Natural killer cell (primary cell): Measurements from ENCODE around the gene ZNF597. TPM values are rescaled to one million over a fixed set of nuclear protein-coding genes. Genes with fewer than 3 reads are reported as not detected.
A peak's percentile ranks its signal among the peaks of the same experiment; 100 is the strongest.

Experiments
- ATAC-seq, 3 donors: fragments of 150-1000 bp in 2 of 3; fragments of 200-7000 bp in 1 of 3; cut with Tn5 transposase; 1 replicate in 1 of 3; 2 replicates in 2 of 3; pipeline ENCODE4 v1.10.0; 2021; ENCODE audit warnings: mild to moderate bottlenecking in 2 of 3, moderate library complexity in 2 of 3
- DNase-seq, 2 donors: peaks; one replicate each; pipeline versions ENCODE4 v3.0.0 to v3.0.0-alpha.2; 2013 to 2021; ENCODE audit warnings: mixed read lengths in 1 of 2
- H3K27ac ChIP-seq: one replicate; pipeline ENCODE4 v1.5.1; 2013; ENCODE audit warnings: mild to moderate bottlenecking, low read length
- H3K27me3 ChIP-seq: one replicate; pipeline ENCODE4 v1.6.1; 2013; ENCODE audit warnings: low read length; ENCODE audit not compliant: control insufficient read depth, insufficient read depth
- H3K36me3 ChIP-seq: one replicate; pipeline ENCODE4 v1.6.1; 2013; ENCODE audit warnings: low read length; ENCODE audit not compliant: control insufficient read depth, insufficient read depth
- H3K4me1 ChIP-seq: one replicate; pipeline ENCODE4 v1.6.1; 2013; ENCODE audit warnings: low read length; ENCODE audit not compliant: control insufficient read depth, insufficient read depth
- H3K4me3 ChIP-seq: one replicate; pipeline ENCODE4 v1.5.1; 2013; ENCODE audit warnings: low read length
- H3K9me3 ChIP-seq: one replicate; pipeline ENCODE4 v1.6.1; 2013; ENCODE audit warnings: low read length; ENCODE audit not compliant: control insufficient read depth, insufficient read depth
- H3K27ac Mint-ChIP-seq, 2 donors: one replicate each; pipeline ENCODE4 v1.8.0; 2022; ENCODE audit warnings: mild to moderate bottlenecking in 2 of 2, mixed read lengths in 2 of 2, moderate library complexity in 1 of 2
- H3K27me3 Mint-ChIP-seq, 2 donors: one replicate each; pipeline ENCODE4 v1.8.0; 2022; ENCODE audit warnings: low read depth in 2 of 2, mixed read lengths in 2 of 2
- H3K36me3 Mint-ChIP-seq: one replicate; pipeline ENCODE4 v1.8.0; 2022; ENCODE audit warnings: mixed read lengths
- H3K4me1 Mint-ChIP-seq, 2 donors: one replicate each; pipeline ENCODE4 v1.8.0; 2022; ENCODE audit warnings: mixed read lengths in 2 of 2
- H3K4me3 Mint-ChIP-seq: one replicate; pipeline ENCODE4 v1.8.0; 2022; ENCODE audit warnings: mild to moderate bottlenecking, moderate library complexity, mixed read lengths
- H3K9me3 Mint-ChIP-seq, 2 donors: one replicate each; pipeline ENCODE4 v1.8.0; 2022; ENCODE audit warnings: mixed read lengths in 2 of 2
- WGBS: methylation state at CpG from one replicate; pipeline ENCODE4 v1.1.7; 2013; ENCODE audit warnings: missing lambda C conversion rate; ENCODE audit not compliant: insufficient coverage; 5-methylcytosine and 5-hydroxymethylcytosine counted together
- intact Hi-C: fragments of 100-400 bp; cut with micrococcal nuclease; formaldehyde crosslinking; loops from one replicate; pipeline ENCODE4 v1.14.2; 2022
- total RNA-seq, 4 donors: library from RNA; stranded (reverse); fragments of 120-200 nt in 1 of 4; gene quantifications; one replicate each; pipeline versions ENCODE4 v1.2.3 to v1.2.4, GENCODE V29; 2013 to 2022
- TF ChIP-seq, protein P1 (sequence below): fragments of 200-600 bp; IDR thresholded peaks from one replicate; pipeline ENCODE4 v1.8.0; 2022; ENCODE audit warnings: antibody characterized with exemption

Gene ZNF597
- total RNA-seq, 3 donors from 2014 or later (not counting 1 experiment from before 2014, with no cell fraction given) = 1.8 to 3.5 (median 2.8) TPM

DNA sequence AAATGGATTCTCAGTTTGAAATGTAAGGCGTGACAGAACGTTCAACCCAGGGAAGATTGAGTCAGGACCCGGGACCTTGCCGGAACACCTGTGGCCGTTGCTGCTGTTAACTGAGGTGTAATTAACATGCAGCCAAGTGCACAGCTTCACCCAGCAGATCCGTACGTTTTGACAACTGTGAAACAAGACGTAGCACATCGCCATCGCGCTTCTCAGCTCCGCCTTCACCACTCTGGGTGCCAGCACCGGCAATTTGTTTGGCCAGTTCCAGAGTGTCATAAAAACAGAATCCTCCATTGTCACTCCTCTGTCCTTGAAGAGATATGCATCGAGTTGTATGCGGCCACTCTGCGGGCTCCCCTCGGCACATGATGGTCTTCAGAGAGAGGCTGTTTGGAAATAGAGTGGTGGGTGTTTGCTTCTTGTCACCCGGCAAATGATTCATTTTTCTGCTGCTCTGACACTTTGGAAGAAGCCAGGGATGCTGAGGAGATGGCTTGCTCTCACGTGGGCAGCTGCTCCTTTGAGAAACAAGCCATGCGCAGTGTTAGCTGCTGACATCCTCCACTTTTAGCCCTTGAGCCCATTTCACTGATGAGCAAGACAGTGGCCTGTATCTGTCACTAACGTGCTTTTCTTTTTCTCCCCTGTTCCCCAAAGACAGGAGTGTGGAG, 22.7 kb upstream of the ZNF597 start:
- H3K9me3 Mint-ChIP-seq = no peaks in the 10 kb centered on the region
- ATAC-seq = no peak
- H3K4me3 Mint-ChIP-seq = no peak overlapping the region
- WGBS = 94% methylated on average over 20 of the region's 21 CpGs
- no peaks in the 10 kb centered on the region for H3K36me3 Mint-ChIP-seq
- no peak for DNase-seq
- Histone ChIP-seq H3K9me3 (no peaks in the 10 kb centered on the region), H3K36me3 (peaks cover 6% of the 10 kb centered on the region), H3K27me3 (no peaks in the 10 kb centered on the region), H3K27ac (no peak overlapping the region), H3K4me1 (peaks cover 36% of the 10 kb centered on the region), H3K4me3 (no peak overlapping the region)
- H3K27me3 Mint-ChIP-seq = no peaks in the 10 kb centered on the region
- H3K27ac Mint-ChIP-seq = peak overlapping the region; percentile 22 to 73
- peaks cover 52 to 57% of the 10 kb centered on the region in 2 donors for H3K4me1 Mint-ChIP-seq
- TF ChIP-seq, protein P1, sequence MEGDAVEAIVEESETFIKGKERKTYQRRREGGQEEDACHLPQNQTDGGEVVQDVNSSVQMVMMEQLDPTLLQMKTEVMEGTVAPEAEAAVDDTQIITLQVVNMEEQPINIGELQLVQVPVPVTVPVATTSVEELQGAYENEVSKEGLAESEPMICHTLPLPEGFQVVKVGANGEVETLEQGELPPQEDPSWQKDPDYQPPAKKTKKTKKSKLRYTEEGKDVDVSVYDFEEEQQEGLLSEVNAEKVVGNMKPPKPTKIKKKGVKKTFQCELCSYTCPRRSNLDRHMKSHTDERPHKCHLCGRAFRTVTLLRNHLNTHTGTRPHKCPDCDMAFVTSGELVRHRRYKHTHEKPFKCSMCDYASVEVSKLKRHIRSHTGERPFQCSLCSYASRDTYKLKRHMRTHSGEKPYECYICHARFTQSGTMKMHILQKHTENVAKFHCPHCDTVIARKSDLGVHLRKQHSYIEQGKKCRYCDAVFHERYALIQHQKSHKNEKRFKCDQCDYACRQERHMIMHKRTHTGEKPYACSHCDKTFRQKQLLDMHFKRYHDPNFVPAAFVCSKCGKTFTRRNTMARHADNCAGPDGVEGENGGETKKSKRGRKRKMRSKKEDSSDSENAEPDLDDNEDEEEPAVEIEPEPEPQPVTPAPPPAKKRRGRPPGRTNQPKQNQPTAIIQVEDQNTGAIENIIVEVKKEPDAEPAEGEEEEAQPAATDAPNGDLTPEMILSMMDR = no peak
- intact Hi-C loops = loop anchor here (10.0 kb wide), 1 partner anchor 281 kb away; the partner anchor contains the start of gene OR1F1

DNA sequence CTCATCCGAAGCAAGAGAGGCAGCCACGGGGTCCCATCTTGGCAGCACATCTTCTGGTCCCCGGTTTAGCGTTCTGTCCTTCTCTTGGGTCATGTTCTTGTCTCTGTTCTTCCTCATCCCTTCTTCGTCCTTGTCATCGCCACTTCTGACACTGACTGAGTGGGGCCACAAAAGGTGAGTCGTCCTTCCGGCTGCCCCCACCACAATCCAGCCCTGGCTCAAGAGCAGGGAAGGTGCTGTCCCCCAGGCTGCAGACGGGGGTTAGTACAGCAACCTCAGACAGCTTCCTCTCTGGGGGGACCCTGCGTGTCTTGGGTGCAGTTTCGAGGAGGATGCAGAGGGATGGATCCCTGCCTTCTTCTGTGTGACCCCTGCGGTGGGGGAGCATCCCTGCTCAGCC, 22.0 kb upstream of the ZNF597 start:
- intact Hi-C loops = loop anchor here (10.0 kb wide), 1 partner anchor 280 kb away; the partner anchor contains the start of gene OR1F1
- Histone ChIP-seq H3K36me3 (peaks cover 6% of the 10 kb centered on the region), H3K27ac (no peak overlapping the region), H3K4me3 (no peak overlapping the region), H3K4me1 (peaks cover 43% of the 10 kb centered on the region), H3K9me3 (no peaks in the 10 kb centered on the region), H3K27me3 (no peaks in the 10 kb centered on the region)
- Mint-ChIP-seq H3K36me3 (no peaks in the 10 kb centered on the region), H3K27ac (no peak overlapping the region), H3K4me3 (no peak overlapping the region), H3K4me1 (peaks cover 58 to 59% of the 10 kb centered on the region in 2 donors), H3K9me3 (no peaks in the 10 kb centered on the region), H3K27me3 (no peaks in the 10 kb centered on the region)
- ATAC-seq (no peak), DNase-seq (no peak)
- 92% methylated on average over 12 of the region's 12 CpGs for WGBS
- TF ChIP-seq, protein P1 = no peak

DNA sequence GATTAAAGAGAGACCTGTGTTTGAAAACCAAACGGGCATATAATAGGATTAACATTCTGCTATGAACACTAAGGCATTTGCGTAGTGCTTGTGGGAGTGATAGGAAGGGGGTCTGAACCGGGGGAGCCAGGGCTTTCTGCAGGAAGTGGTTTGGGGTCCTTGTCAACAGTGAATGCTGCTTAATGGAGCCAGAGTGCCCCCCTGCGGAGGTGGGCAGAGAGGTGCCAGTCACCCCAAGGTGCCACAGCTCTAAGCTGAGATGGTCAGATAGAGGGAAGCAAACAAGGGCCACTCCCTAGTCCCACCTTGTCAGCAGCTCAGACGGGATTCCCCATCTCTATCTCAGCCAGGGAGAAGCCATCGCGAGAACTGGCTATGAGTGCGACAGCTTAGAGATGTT, 17.8 kb upstream of the ZNF597 start:
- 10% methylated on average over 4 of the region's 8 CpGs for WGBS
- DNase-seq (peak; percentile 34 to 77), ATAC-seq (peak; percentile 13 to 38 (median 34))
- Histone ChIP-seq H3K36me3 (peaks cover 4% of the 10 kb centered on the region), H3K4me3 (no peak overlapping the region), H3K9me3 (no peaks in the 10 kb centered on the region), H3K27ac (peak overlapping the region; percentile 35), H3K27me3 (no peaks in the 10 kb centered on the region), H3K4me1 (peaks cover 50% of the 10 kb centered on the region)
- intact Hi-C loops = loop anchor here (10.0 kb wide), 1 partner anchor 276 kb away; the partner anchor contains the start of gene OR1F1
- Mint-ChIP-seq H3K4me1 (peaks cover 51 to 52% of the 10 kb centered on the region in 2 donors), H3K4me3 (peak overlapping the region; percentile 62), H3K9me3 (no peaks in the 10 kb centered on the region), H3K36me3 (no peaks in the 10 kb centered on the region), H3K27me3 (no peaks in the 10 kb centered on the region), H3K27ac (peak overlapping the region; percentile 91)
- TF ChIP-seq, protein P1 = no peak
